NCI-H2107 (cell line): Measurements from ENCODE around the gene TOX2.

ENCODE experiments used
- DNase-seq: peaks from one replicate; lab custom pipeline; 2025; lab: John Stamatoyannopoulos, UW

The TOX2 gene

GRCh38 chr20:43977252-43977651, 62.6 kb downstream of the TOX2 start:
- no peak for DNase-seq

GRCh38 chr20:43977962-43978361, 63.3 kb downstream of the TOX2 start:
- no peak for DNase-seq

- DNase-seq = no peak
These were observed 65.0 kb downstream of the TOX2 start for GRCh38 chr20:43979576-43980105.

- DNase-seq = no peak
These were observed 66.9 kb downstream of the TOX2 start for GRCh38 chr20:43981540-43981939.

GRCh38 chr20:43982016-43982415, 67.4 kb downstream of the TOX2 start:
- DNase-seq = no peak

GRCh38 chr20:43982886-43983285, 68.2 kb downstream of the TOX2 start:
- DNase-seq = no peak

GRCh38 chr20:43983359-43983758, 68.7 kb downstream of the TOX2 start:
- no peak for DNase-seq

- DNase-seq = no peak
These were observed 69.3 kb downstream of the TOX2 start for GRCh38 chr20:43983904-43984361.

GRCh38 chr20:43984587-43984986, 69.9 kb downstream of the TOX2 start:
- no peak for DNase-seq

GRCh38 chr20:43985121-43985520, 70.5 kb downstream of the TOX2 start:
- DNase-seq = no peak

- DNase-seq = no peak
These were observed 71.1 kb downstream of the TOX2 start for GRCh38 chr20:43985608-43986316.

- no peak for DNase-seq
These were observed 72.4 kb downstream of the TOX2 start for GRCh38 chr20:43987018-43987417.

- DNase-seq = no peak
These were observed 72.9 kb downstream of the TOX2 start for GRCh38 chr20:43987531-43987930.

- DNase-seq = no peak
These were observed 73.8 kb downstream of the TOX2 start for GRCh38 chr20:43988451-43988850.

- no peak for DNase-seq
These were observed 74.2 kb downstream of the TOX2 start for GRCh38 chr20:43988867-43989266.

- DNase-seq = no peak
These were observed 76.6 kb downstream of the TOX2 start for GRCh38 chr20:43991261-43991660.

GRCh38 chr20:43991982-43992381, 77.3 kb downstream of the TOX2 start:
- no peak for DNase-seq

- no peak for DNase-seq
These were observed 78.2 kb downstream of the TOX2 start for GRCh38 chr20:43992885-43993284.

- no peak for DNase-seq
These were observed 78.9 kb downstream of the TOX2 start for GRCh38 chr20:43993560-43993959.

GRCh38 chr20:43994486-43995100, 79.9 kb downstream of the TOX2 start:
- no peak for DNase-seq

- no peak for DNase-seq
These were observed 81.0 kb downstream of the TOX2 start for GRCh38 chr20:43995645-43996044.

- DNase-seq = no peak
These were observed 81.7 kb downstream of the TOX2 start for GRCh38 chr20:43996240-43996930.

- no peak for DNase-seq
These were observed 85.2 kb downstream of the TOX2 start for GRCh38 chr20:43999848-44000247.
